PFSK-1 (cell line): ENCODE data around the gene LSP1.

Source experiments
- FOXP2 ChIP-seq: optimal IDR thresholded peaks from 2 replicates; pipeline ENCODE3; 2011; ENCODE audit warnings: borderline replicate concordance, control low read depth, inconsistent platforms; ENCODE audit not compliant: insufficient read depth; ENCODE audit errors: extremely low read length, extremely low read depth
- POLR2AphosphoS5 ChIP-seq: IDR thresholded peaks from 2 replicates; pipeline ENCODE4 v1.6.1; 2012; ENCODE audit warnings: low read depth, mild to moderate bottlenecking, control low read depth, low read length, moderate library complexity
- REST ChIP-seq, 2 experiments: IDR thresholded peaks; 2 replicates each; pipeline versions ENCODE4 v1.6.1 to v1.8.0; 2011 to 2012; ENCODE audit warnings: low read depth in 2 of 2, low read length in 2 of 2, control low read depth in 1 of 2, inconsistent platforms in 1 of 2, mild to moderate bottlenecking in 1 of 2, moderate library complexity in 1 of 2; ENCODE audit not compliant: insufficient read depth in 1 of 2
- SIN3A ChIP-seq: IDR thresholded peaks from 2 replicates; pipeline ENCODE4 v1.6.1; 2012; ENCODE audit warnings: mild to moderate bottlenecking, low read length, moderate library complexity, borderline replicate concordance; ENCODE audit not compliant: insufficient read depth
- TAF1 ChIP-seq: IDR thresholded peaks from 2 replicates; pipeline ENCODE4 v1.6.1; 2012; ENCODE audit warnings: low read length, control low read depth, borderline replicate concordance; ENCODE audit not compliant: insufficient read depth

GRCh38 chr11:1852271-1852876, 510 bp upstream of the LSP1 start:
- TF ChIP-seq POLR2AphosphoS5 (no peak), REST (IDR thresholded peaks at IDR 0.05; ENCODE audit: insufficient read depth in 1 of 2, low read depth in 2 of 2, low read length in 2 of 2) (no peak), SIN3A (no peak), TAF1 (no peak), FOXP2 (no peak)
